HG03460 (cell line): ENCODE results near the gene NKD1.

Experiments used
- ATAC-seq: cut with Tn5 transposase; IDR thresholded peaks from one replicate; pipeline ENCODE4 v1.9.1; 2021; ENCODE audit not compliant: unreplicated experiment

NKD1 gene

DNA sequence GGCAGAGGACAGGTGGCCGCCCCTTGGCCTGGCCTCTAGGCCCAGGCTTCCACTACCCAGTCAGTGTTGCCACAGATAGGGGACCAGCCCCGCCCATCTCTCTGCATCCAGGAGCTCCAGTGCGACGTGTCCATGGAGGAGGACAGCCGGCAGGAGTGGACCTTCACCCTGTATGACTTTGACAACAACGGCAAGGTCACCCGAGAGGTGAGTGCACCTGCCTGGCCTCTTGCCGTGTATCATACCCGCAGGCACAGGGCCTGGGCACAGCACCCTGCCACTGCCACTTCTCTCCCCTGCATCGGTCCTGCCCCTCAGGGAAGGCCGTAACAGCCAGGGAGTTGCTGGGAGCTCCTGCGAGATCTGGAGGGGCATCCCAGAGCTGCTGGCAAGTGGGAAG lies 77.2 kb downstream of the NKD1 start:
- no peak for ATAC-seq

DNA sequence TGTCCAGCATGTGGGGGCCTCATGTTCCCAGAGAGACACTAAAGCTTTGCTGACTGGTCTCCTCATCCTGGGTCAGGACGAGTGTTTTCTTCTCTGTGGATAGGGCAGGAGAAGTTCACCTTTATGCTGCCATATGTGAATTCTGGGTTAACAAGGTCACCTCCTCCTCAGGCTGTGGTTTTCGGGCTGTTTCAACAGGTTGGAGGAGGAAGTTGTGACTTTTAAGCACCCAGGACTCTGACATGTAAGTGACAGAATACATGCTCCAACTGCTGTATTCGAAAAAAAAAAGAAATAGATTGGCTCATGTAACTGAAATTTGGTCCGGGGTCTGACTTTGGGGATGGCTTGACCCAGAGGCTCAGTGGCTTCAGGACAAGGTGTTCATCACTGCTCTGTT lies 78.7 kb downstream of the NKD1 start:
- ATAC-seq, result no peak

DNA sequence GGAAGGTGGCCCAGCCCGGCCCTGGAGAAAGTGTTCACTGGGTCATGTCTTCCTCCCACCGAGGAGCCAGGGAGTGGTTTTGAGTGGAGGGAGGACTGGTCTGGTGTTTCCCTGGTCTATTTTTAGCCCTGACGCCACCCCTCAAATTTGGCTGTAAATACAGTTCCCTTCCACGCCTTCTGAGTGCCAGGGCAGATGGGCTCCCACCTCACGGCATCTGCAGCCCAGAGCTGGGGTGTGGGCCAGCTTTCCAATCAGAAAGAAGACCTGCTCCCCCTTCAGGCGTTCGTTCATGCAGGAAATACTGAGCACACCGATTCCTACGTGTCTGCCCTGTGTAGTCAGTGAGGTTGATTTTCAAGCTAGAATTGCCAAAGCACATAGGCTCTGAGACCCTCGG lies 79.2 kb downstream of the NKD1 start:
- no peak for ATAC-seq

DNA sequence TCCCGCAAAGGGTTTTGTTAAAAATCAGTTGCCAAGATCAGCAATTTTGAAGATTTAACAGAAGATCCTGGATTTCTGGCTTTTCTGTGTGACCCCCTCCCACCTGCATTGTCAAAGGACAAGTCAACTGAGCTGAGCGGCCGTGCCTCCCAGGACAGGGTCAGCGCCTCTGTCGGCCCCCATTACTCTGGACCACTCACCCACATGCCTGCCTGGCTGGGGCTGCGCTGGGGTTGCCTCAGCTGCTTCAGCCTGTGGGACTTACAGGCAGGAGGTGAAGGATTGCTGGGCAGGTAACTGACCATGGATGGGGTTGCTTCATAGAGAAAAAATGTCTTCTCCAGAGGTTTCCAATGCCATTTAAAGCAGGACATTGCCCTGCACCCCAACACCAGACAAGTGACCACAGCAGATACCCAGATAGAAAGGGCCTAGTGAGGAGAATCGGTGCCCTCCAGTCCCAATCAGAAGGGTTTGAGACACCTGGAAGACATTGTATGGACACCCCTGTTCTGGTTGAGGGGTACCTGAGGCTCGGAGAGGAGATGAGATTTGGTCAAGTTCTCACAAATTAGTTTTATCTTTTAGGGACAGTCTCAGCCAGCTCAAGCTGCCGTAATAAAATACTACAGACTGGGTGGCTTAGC lies 80.1 kb downstream of the NKD1 start:
- ATAC-seq, result no peak

DNA sequence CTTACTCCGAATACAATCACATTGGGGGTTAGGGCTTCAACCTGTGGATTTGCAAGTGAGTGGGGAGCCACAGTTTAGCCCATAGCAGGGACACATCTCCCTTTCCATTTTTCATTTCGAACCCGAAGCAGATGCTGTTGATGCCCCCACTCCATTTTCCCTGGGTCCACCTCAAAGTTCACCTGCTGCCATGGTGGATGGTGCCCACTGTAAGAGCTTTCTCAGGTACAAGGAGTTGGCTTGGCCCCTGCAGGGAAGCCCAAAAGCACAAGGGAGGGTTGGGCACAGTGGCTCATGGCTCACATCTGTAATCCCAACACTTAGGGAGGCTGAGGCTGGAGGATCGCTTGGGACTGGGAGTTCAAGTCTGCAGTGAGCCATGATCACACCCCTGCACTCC lies 81.1 kb downstream of the NKD1 start:
- no peak for ATAC-seq

DNA sequence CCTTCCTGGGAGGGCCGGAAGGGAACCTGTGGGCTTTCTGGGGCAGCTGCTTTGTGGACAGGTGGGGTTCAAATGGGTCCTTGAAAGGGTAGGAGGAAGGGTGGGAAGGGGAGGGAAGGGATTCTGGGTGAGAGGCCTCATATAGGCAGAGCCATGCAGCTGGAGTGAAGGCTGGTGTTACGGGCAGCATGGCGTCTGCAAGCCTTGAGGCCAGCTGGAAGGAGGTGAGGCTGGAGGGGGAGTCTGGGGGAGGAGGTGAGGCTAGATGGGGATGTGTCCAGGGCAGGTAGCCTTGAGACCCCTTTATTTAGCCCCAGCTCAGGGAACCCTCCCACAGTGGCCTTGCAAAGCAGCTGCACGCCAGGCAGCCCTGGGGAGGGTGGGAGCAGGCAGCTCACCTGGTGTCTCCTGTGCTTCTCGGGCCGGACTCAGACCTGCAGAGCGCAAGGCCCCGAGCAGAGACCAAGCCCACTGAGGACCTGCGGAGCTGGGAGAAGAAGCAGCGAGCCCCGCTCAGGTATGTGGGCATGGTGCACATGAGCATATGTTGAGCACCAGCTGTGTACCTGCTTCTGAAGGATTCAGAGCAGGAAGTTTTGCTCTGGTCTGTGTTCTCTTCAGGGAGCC lies 82.3 kb downstream of the NKD1 start:
- ATAC-seq, result no peak

DNA sequence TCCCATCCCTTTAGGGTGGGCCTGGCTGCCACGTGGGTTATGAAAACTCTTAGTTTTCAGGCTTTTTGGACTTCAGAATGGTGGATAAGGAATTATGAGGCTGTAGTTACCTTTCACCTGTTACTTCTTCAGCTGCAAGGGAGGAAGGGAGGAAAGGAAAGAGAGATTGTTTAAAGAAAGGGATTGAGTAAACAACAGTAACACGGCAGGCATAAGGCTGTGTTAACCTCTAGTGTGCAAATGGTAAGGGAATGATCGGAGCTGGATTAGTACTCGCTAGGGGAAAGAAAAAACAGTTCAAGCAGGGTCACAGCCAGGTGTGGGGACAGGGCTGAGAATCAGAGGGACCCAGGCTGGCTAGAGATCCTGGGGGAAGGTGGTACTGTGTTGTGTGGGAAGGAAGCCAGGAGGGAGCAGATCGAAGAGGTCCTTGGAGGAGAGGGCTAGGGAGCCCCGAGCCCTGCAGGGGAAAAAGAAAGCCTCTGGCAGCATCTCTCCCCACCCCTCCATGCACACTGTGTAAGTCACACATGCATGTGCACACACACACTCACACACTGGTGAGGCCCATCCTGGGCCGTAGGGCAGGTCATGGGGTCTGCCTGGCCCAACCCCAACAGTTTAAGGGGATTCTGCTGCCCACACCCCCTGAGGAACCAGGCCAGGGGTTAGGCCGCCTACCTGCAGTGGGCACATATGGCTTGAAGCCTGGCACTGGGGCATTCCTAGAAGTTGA lies 83.2 kb downstream of the NKD1 start:
- no peak for ATAC-seq

DNA sequence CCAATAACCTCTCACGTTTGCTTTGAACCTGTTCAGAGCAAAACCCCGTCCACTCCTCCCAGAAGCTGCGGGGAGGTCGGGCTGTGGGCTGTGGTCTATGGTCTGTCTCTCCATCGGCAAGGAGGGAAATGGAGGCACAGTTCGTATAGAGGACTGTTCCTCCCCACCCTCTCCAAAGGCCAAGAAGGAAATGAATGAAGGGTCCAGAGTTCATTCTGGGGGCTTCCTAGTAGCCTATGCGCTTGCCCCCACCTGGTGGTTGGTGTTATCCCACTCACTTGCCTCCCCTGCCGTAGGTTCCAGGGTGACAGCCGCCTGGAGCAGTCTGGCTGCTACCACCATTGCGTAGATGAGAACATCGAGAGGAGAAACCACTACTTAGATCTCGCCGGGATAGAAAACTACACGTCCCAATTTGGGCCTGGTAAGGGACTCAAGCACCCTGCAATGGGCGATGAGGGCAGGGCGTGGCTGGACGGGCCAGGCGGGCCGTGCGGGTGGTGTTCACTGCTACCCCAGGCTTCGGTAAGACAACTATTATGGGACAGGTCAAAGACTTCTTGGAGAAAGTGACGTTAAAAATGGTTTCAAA lies 83.9 kb downstream of the NKD1 start:
- no peak for ATAC-seq

DNA sequence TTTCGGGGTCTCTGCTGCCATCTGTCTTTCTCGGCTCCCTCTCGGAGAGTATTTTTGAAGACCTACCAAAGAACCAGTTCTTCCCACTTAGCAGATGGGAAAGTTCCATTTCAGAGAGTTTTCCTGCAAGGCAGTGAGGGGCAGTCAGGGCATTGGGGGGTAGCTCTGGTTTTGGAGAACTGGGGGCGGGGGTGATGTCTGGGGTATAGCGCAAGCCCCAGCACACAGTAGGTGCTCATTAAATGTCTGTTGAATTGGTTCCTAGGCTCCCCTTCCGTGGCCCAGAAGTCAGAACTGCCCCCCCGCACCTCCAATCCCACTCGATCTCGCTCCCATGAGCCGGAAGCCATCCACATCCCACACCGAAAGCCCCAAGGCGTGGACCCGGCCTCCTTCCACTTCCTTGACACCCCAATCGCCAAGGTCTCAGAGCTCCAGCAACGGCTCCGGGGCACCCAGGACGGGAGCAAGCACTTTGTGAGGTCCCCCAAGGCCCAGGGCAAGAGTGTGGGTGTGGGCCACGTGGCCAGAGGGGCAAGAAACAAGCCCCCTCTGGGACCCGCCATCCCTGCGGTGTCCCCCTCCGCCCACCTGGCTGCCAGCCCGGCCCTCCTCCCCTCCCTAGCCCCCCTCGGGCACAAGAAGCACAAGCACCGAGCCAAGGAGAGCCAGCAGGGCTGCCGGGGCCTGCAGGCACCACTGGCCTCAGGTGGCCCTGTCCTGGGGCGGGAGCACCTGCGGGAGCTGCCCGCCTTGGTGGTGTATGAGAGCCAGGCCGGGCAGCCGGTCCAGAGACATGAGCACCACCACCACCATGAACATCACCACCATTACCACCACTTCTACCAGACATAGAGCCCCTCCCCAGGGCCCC lies 85.0 kb downstream of the NKD1 start:
- ATAC-seq, result no peak

DNA sequence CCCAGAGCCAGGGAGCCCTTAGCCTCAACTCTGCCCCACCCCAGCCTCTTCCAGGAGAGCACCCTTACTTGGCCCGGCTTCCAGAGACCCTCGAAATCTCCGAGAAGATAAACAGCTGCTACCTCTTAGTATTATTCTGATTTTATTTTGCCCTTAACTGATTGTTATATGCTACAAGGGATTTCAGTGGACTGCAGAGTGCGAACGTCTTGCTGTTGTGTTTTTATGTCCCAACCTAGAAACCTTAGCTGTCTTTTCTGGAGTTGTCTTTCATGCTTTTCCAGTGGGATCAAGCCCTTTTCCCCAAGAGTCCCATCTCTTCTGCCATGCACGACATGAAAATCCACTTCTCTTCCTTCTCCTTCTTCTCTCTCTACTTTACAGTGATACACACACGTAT lies 85.9 kb downstream of the NKD1 start:
- ATAC-seq, result no peak

DNA sequence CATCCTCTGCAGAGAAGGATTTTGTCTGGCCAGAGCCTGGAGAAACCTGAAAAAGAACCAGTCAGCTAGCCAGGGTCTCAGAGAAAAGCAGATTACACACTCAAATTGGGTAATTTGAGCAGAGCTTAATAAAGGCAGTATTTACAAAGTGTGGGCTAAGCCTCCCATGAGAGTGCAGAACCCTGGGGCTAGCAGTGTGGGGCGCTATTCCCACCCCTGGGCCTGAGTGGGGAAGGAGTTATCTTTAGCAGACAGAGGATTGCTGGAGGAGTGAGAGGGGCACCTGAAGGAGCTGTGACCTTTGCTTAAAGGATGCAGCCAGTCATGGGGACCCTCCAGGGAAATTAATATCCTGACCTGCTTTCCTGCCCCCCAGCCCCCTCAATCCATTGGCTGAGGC lies 86.8 kb downstream of the NKD1 start:
- no peak for ATAC-seq

DNA sequence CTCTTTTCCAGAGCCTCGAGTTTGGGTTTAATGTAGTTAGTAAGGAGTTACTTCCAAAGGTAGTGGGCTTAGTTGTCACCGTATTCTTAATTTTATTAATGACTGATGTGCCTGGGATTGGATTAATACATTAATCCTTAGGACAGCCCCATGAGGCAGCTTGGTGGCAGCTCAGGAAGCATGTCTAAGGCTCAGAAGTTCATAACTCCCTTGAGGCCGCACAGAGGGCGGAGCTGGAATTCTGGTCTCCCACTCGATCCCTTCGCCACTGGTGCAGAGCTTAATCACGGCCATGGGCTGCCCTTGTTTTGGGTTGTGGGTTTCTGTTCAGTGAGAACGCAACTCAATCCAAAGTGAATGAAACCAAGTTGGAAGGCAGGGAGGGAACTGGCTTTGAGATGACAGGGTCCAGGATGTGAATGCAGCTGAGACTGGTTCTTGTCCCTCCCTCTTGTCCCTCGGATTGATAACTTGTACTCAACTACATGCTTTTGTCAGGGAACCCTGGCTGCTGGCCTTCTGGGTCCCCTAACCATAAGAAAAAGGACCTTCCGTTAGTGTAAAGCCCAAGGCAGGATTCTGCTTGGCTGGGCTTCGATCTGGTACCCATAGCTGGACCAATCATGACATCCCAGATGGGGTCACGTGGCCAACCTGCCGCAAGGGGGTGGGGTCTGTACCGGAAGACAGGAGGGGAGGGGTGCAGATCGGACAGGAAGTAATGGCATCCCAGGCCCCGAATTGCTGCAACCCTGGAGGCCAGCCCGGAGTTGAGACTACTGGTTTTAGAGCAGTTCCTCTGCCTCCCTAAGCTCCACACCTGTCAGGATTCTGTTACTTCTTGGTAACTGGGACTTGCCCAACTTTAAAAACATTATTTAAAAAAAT lies 87.6 kb downstream of the NKD1 start:
- no peak for ATAC-seq

DNA sequence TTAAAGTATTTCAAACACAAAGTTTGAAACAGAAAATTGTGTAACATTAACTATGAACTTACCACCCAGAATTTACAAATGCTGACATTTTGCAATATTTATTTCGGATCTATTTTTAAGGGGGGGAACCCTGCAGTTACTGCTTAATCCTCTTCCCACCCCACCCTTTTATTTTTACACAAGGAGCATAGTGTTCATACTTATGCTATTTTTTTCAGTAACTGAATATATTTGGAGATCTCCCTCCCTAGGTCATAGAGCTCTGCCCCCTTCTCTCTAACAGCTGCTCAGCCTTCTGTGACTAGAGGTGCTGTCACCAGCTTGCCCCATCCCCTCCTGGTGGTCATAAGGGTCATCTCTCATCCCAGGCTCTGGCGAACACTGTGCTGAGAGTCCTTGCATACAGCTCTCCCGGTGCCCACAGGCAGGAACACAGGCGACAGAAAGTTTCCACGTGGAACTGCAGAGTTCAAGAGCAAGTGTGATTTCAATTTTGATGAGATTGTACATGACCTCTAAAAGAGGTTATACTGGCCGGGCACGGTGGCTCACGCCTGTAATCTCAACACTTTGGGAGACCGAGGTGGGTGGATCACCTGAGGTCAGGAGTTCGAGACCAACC lies 88.7 kb downstream of the NKD1 start:
- no peak for ATAC-seq

DNA sequence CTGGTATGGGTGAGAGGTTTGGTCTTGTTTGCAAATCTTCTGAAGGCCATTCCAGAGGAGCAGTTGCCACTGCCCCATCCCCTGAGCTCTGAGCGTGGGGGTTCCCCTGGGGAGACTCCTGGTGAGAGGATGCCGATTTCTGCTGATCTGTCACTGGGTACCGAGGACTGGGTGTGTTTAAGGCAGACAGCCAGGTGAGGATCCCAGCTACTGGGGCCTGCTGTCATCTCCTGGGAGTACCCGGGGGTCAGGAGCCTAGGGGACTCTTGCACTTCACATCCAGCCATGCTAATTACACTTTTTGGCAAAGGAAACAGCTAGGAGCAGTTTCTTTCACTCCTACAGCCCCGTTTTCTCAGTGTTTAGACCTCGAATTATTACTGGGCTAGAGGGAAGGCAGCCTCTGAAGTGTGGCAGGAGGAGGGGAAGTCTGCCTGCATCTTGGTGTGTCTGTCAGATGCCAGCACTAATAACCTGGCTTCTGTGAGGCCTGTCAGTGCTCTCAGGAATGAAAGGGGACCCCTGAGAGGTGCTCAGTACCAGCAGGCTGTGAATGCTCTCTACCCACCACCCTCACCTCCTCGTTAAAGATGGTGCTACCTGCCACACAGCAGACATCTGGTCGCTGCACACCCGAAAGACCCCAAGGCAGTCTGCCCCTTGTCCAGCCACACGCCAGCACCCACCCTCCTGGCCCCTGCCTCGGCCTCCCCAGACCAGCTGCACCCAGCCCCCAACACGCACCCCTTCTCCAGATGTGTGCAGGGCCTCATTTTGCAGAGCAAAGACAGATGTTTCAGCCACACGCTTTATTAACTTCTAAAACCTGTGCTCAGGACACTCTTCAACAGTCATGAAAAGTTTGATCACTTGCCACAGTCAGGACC lies 89.8 kb downstream of the NKD1 start:
- ATAC-seq, result no peak

DNA sequence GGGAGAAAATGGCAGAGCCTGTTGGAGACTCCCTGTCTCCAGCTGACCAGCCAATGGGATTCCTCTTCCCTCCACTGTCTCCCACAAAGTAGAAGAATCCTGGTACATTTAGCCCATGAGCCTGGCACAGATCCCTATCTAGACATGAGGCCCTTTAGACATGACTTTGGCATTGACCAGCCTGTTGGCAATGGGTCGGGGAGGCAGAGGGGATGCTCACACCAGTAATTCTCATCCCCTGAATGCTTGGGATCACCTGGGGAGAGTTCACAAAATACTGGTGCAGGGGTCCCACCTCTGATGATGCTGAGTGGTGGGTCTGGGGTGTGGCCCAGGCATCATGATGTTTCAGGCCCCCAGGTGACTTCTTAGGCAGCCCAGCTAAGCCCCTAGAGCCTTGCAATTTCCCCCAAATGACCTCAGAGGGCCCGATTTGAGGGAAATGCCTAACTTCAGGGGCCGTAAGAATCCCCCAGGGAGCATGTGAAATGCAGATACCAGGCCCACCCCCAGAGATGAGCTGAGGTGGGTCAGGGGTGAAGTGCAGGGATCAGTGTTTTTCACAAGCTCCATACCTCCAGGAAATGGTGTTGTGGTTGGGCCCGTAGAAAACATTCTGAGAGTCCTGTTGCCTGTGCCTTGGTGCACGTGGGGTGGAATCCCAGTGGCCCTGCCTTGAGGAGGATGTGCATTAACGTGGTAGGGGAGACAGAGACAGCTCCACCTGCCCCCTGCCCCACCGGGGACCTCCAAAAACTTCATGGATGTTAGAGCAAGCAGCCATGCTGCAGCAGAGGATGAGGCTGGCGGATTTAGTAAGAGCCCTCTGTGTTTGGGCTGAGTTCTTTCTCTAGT lies 90.8 kb downstream of the NKD1 start:
- ATAC-seq, result no peak

DNA sequence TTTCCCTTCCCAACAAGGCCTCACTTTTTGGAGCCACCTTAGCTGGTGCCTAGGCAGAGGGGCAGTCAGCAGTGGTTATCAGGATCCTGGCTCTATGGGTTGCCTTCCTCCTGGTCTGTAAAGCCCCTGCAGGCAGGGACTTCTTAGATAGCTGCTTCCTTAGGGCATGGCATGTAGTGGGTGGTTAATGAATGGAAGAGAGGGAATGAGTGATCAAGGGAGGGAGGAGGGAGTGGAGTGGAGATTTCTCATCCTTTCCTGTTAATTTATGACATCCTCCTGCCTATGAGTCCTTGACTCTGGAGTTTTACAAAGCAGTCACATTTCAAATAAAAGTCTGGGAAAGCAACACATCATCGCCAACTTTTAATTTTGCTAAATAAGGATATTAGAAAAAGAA lies 92.2 kb downstream of the NKD1 start:
- ATAC-seq, result no peak

DNA sequence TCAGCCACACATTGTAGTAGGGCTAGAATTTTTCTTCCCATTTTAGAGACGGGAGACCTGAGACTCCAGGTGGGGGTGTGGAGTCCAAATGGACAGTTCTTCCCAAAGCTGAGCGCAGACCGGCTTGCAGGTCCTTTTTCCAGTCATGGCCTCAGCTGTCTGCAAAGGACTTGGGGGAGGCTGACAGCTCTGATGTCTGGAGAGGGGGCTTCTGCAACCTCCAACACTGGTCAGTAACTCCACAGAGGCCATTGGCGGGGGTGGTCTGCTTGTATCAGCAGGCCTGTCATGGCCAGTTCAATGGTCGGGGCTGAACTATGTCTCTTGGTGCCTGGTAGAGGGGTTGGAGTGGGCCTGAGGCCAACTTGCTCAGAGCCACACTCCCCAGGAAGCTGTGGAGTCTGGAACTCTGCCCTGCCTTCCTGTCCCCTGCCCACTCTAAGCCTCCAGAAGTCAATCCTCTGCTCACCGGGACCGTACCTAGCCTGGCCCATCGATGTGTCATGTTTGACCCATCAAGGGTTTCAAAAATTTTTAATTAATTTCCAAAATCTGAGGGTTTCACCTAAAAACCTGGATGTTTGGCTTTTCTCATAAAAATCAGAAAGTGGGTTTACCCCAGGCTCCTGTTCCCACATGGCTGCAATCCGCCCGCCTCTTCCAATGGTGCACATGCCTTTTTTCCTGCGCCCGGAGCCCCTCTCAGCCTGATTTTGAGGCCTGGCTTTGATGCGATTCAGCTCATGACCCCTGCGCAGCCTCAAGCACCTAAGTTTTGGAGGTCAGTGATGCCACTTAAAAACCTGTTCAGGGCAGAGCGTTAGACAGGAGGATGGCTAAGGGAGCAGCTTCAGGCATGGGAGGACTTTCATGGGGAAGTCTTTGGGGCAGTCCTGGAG lies 93.0 kb downstream of the NKD1 start:
- ATAC-seq, result no peak
